GM23248 (cell line): ENCODE results near the gene CUL2. TPM values are rescaled to one million over a fixed set of nuclear protein-coding genes. Genes with fewer than 3 reads are reported as not detected.
"Not testable (repeated sequence)": the region's sequence is repeated elsewhere in the genome, so short reads cannot be mapped to it uniquely, and the experiment has no call there.

Experiments
- DNase-seq: peaks from one replicate; pipeline ENCODE4 v3.0.0-alpha.2; 2015
- H2AFZ ChIP-seq: fragments of 200-600 bp; sonication (generic); 2 replicates; pipeline ENCODE4 v1.6.1; 2016; ENCODE audit warnings: antibody characterized with exemption
- H3F3A ChIP-seq: fragments of 200-600 bp; sonication (generic); 2 replicates; pipeline ENCODE4 v1.6.1; 2016; ENCODE audit warnings: mild to moderate bottlenecking, antibody characterized with exemption, mixed run types; ENCODE audit not compliant: insufficient read depth
- H3K27ac ChIP-seq: fragments of 200-600 bp; sonication (generic); 2 replicates; pipeline ENCODE4 v1.5.1; 2016; ENCODE audit warnings: mild to moderate bottlenecking
- H3K27me3 ChIP-seq: fragments of 200-600 bp; sonication (generic); replicated peaks from 2 replicates; pipeline ENCODE4 v1.6.1; 2016; ENCODE audit warnings: mild to moderate bottlenecking; ENCODE audit not compliant: insufficient read depth
- H3K36me3 ChIP-seq: fragments of 200-600 bp; sonication (generic); 2 replicates; pipeline ENCODE4 v1.6.1; 2016; ENCODE audit warnings: low read depth, mild to moderate bottlenecking
- H3K4me1 ChIP-seq: fragments of 200-600 bp; sonication (generic); 2 replicates; pipeline ENCODE4 v1.6.1; 2016; ENCODE audit warnings: mild to moderate bottlenecking; ENCODE audit not compliant: insufficient read depth
- H3K4me2 ChIP-seq: fragments of 200-600 bp; sonication (generic); one replicate; pipeline ENCODE4 v1.6.1; 2016; ENCODE audit warnings: mild to moderate bottlenecking; ENCODE audit not compliant: unreplicated experiment
- H3K4me3 ChIP-seq: fragments of 200-600 bp; sonication (generic); 2 replicates; pipeline ENCODE4 v1.5.1; 2016; ENCODE audit warnings: mild to moderate bottlenecking
- H3K79me2 ChIP-seq: fragments of 200-600 bp; sonication (generic); 2 replicates; pipeline ENCODE4 v1.6.1; 2016; ENCODE audit warnings: mild to moderate bottlenecking; ENCODE audit not compliant: insufficient read depth
- H3K9ac ChIP-seq: fragments of 200-600 bp; sonication (generic); 2 replicates; pipeline ENCODE4 v1.6.1; 2016; ENCODE audit warnings: mild to moderate bottlenecking
- H3K9me2 ChIP-seq: fragments of 200-600 bp; sonication (generic); 2 replicates; pipeline ENCODE4 v1.6.1; 2016; ENCODE audit warnings: mixed run types, mild to moderate bottlenecking, moderate library complexity; ENCODE audit not compliant: insufficient read depth
- H3K9me3 ChIP-seq: fragments of 200-600 bp; sonication (generic); one replicate; pipeline ENCODE4 v1.6.1; 2017; ENCODE audit warnings: low read depth
- H4K20me1 ChIP-seq: fragments of 200-600 bp; sonication (generic); 2 replicates; pipeline ENCODE4 v1.6.0; 2016; ENCODE audit not compliant: insufficient read depth
- EZH2 ChIP-seq: fragments of 200-600 bp; sonication (generic); IDR thresholded peaks from 2 replicates; pipeline ENCODE4 v1.6.1; 2018; ENCODE audit warnings: antibody characterized with exemption, mild to moderate bottlenecking; ENCODE audit not compliant: insufficient read depth, poor library complexity, severe bottlenecking
- EZH2phosphoT487 ChIP-seq: fragments of 200-600 bp; sonication (generic); IDR thresholded peaks from 2 replicates; pipeline ENCODE4 v1.6.1; 2018; ENCODE audit warnings: antibody characterized with exemption, moderate library complexity, mild to moderate bottlenecking, low read depth; ENCODE audit not compliant: insufficient read depth
- WGBS, 2 experiments: methylation state at CpG; one replicate each; pipeline ENCODE4 v1.1.6; 2015 to 2017; ENCODE audit warnings: low lambda C conversion rate in 2 of 2, low coverage in 1 of 2; ENCODE audit errors: missing lambda C conversion rate in 2 of 2; 5-methylcytosine and 5-hydroxymethylcytosine counted together
- in situ Hi-C: fragments of 300-500 bp; cut with MboI; formaldehyde crosslinking; loops from 2 replicates; pipeline ENCODE4 v1.15.0; 2020
- polyA plus RNA-seq: library from polyadenylated mRNA; unstranded; fragments of >200 nt; fragmentation: Nextera tagmentation; extraction: Ambion mirVana; gene quantifications from 2 replicates; pipeline ENCODE4 v1.2.1, GENCODE V29; 2016
- total RNA-seq: library from RNA; depleted of rRNA; stranded (reverse); fragments of >200 nt; shearing (Covaris generic); gene quantifications from 2 replicates; pipeline ENCODE4 v1.2.3, GENCODE V29; 2014

CUL2 gene
- total and polyA plus RNA-seq, 2 experiments from 2014 or later: 35.3 to 50.5 TPM

DNA sequence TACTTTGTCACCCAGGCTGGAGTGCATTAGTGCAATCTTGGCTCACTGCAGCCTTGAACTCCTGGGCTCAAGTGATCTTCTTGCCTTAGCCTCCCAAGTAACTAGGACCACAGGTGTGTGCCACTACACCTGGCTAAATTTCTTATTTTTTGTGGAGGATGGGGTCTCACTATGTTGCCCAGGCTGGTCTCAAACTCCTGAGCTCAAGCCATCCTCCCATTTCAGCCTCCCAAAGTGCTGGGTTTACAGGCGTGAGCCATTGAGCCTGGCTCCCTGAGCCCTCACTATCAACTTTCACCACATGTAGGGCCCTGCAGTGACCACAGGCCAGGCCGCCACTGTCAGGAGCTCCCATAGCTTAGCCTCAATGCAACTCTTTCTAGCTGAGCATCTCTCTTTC, 110.2 kb downstream of the CUL2 start:
- H3K27ac ChIP-seq: no peak overlapping the region
- no peaks in the 10 kb centered on the region for H3F3A ChIP-seq
- no peaks in the 10 kb centered on the region for H3K4me1 ChIP-seq
- H3K36me3 ChIP-seq: no peaks in the 10 kb centered on the region
- TF ChIP-seq EZH2phosphoT487 (no peak), EZH2 (no peak)
- H3K4me2 ChIP-seq: no peak overlapping the region
- DNase-seq: no peak
- H3K79me2 ChIP-seq: no peaks in the 10 kb centered on the region
- H3K9ac ChIP-seq: no peak overlapping the region
- 78 to 84% methylated on average over 2 of the region's 2 CpGs for WGBS, 2 experiments
- H3K9me2 ChIP-seq: no peaks in the 10 kb centered on the region
- no peaks in the 10 kb centered on the region for H4K20me1 ChIP-seq
- no peak overlapping the region for H2AFZ ChIP-seq
- H3K4me3 ChIP-seq: no peak overlapping the region
- in situ Hi-C loops: no loop called here
- no peaks in the 10 kb centered on the region for H3K27me3 ChIP-seq
- no peaks in the 10 kb centered on the region for H3K9me3 ChIP-seq

DNA sequence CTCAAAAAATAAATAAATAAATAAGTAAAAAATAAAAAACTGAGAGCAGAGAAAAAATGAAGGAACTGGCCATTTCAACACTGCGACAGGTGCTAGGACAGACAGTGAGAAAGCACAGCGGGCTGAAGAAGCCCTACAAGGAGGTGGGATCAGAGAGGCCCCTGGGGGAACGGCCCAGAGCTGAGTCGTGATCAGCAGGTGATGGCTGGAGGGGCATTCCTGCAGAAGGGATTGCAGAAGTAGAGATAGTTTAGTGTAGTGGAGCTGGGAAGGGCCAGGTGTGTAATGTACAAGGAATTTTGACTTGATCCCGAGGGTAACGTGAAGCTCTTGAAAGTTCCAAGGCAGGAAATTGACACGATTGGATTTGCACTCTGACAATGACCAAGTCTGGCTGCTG, 112.1 kb downstream of the CUL2 start:
- H3K27ac ChIP-seq: no peak overlapping the region
- H3K4me3 ChIP-seq: no peak overlapping the region
- H3K36me3 ChIP-seq: no peaks in the 10 kb centered on the region
- H3K4me2 ChIP-seq: no peak overlapping the region
- no peaks in the 10 kb centered on the region for H3K9me3 ChIP-seq
- in situ Hi-C loops: no loop called here
- H3K9ac ChIP-seq: no peak overlapping the region
- no peak for DNase-seq
- H3F3A ChIP-seq: no peaks in the 10 kb centered on the region
- no peak overlapping the region for H2AFZ ChIP-seq
- H3K4me1 ChIP-seq: no peaks in the 10 kb centered on the region
- no peaks in the 10 kb centered on the region for H3K79me2 ChIP-seq
- H3K9me2 ChIP-seq: no peaks in the 10 kb centered on the region
- no peaks in the 10 kb centered on the region for H3K27me3 ChIP-seq
- TF ChIP-seq EZH2phosphoT487 (no peak), EZH2 (no peak)
- H4K20me1 ChIP-seq: no peaks in the 10 kb centered on the region
- WGBS, 2 experiments: 73% methylated on average over 7 of the region's 7 CpGs

DNA sequence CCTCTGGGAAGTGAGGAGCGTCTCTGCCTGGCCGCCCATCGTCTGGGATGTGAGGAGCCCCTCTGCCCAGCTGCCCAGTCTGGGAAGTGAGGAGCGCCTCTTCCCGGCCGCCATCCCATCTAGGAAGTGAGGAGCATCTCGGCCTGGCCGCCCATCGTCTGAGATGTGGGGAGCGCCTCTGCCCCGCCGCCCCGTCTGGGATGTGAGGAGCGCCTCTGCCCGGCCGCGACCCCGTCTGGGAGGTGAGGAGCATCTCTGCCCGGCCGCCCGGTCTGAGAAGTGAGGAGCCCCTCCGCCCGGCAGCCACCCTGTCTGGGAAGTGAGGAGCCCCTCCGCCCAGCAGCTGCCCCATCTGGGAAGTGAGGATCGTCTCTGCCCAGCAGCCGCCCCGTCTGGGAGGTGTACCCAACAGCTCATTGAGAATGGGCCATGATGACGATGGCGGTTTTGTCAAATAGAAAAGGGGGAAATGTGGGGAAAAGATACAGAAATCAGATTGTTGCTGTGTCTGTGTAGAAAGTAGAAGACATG, 113.7 kb downstream of the CUL2 start:
- H3K9ac ChIP-seq, DNase-seq, H3K79me2 ChIP-seq, H2AFZ ChIP-seq, H3K27me3 ChIP-seq, H3K9me3 ChIP-seq, H3K27ac ChIP-seq, H3K36me3 ChIP-seq, in situ Hi-C loops, H3K4me3 ChIP-seq, H3K9me2 ChIP-seq, H3K4me1 ChIP-seq, H4K20me1 ChIP-seq, H3F3A ChIP-seq, H3K4me2 ChIP-seq: not testable (repeated sequence)
- WGBS, 2 experiments: 93 to 98% methylated on average over 8 to 29 of the region's 29 CpGs

DNA sequence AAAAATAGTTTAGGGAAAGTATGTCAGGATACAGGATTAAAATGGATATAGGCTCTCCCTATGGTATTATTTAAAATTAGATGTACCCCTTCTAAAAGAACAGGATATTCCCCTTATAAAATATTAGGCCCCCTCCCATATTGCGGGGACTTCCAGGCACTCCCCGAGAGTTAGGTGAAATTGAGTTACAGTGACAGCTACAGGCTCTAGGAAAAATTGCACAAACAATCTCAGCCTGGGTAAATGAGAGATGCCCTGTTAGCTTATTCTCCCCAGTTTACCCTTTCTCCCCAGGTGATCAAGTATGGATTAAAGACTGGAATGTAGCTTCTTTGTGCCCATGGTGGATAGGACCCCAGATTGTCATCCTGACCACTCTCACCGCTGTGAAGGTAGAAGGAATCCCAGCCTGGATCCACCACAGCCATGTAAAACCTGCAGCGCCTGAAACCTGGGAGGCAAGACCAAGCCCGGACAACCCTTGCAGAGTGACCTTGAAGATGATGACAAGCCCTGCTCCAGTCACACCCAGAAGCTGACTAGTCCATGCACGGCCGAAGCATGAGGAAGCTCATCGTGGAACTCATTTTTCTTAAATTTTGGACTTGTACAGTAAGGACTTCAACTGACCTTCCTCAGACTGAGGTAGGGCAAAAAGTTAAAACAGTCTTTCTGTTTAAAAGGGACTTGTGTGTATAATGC, 115.6 kb downstream of the CUL2 start:
- H2AFZ ChIP-seq, H4K20me1 ChIP-seq, H3K9me3 ChIP-seq, H3K79me2 ChIP-seq, H3K4me3 ChIP-seq, H3K36me3 ChIP-seq, H3K9ac ChIP-seq, H3K27ac ChIP-seq, DNase-seq, H3K27me3 ChIP-seq, H3K4me2 ChIP-seq, in situ Hi-C loops, H3K4me1 ChIP-seq, H3F3A ChIP-seq, H3K9me2 ChIP-seq: not testable (repeated sequence)
- 87 to 88% methylated on average over 8 of the region's 8 CpGs for WGBS, 2 experiments

DNA sequence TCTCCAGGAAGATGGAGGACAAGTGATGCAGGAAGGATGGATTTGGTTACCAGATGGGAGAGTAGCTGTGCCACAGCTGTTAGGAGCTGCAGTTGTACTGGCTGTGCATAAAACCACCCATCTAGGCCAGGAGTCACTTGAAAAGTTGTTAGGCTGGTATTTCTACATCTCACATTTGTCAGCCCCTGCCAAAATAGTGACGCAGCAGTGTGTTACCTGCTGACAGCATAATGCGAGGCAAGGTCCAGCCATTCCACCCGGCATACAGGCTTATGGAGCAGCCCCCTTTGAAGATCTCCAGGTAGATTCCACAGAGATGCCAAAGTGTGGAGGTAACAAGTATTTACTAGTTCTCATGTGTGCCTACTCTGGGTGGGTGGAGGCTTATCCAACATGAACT, 116.4 kb downstream of the CUL2 start:
- H4K20me1 ChIP-seq, in situ Hi-C loops, H3K4me2 ChIP-seq, H3K9me3 ChIP-seq, H3K27ac ChIP-seq, H3K4me3 ChIP-seq, H3K79me2 ChIP-seq, H3K4me1 ChIP-seq, H3K9me2 ChIP-seq, H3K9ac ChIP-seq, H2AFZ ChIP-seq, DNase-seq, H3K27me3 ChIP-seq, H3F3A ChIP-seq, H3K36me3 ChIP-seq: not testable (repeated sequence)
- 51% methylated on average over 3 of the region's 3 CpGs for WGBS, 2 experiments

DNA sequence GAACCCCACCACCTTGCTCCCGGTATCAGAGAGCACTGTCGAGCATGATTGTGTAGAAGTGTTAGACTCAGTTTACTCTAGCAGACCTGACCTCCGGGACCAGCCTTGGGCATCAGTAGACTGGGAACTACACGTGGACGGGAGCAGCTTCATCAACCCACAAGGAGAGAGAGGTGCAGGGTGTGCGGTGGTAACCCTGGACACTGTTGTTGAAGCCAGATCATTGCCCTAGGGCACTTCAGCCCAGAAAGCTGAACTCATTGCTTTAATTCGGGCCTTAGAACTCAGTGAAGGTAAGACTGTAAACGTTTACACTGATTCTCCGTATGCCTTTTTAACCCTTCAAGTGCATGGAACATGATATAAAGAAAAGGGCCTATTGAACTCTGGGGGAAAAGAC, 117.0 kb downstream of the CUL2 start:
- H3K27ac ChIP-seq, H3K9me2 ChIP-seq, H3K9me3 ChIP-seq, H2AFZ ChIP-seq, H3F3A ChIP-seq, H3K36me3 ChIP-seq, H3K79me2 ChIP-seq, H3K9ac ChIP-seq, H3K4me3 ChIP-seq, H3K27me3 ChIP-seq, H3K4me1 ChIP-seq, H3K4me2 ChIP-seq, in situ Hi-C loops, H4K20me1 ChIP-seq, DNase-seq: not testable (repeated sequence)
- WGBS, 2 experiments: 60 to 66% methylated on average over 9 of the region's 9 CpGs

DNA sequence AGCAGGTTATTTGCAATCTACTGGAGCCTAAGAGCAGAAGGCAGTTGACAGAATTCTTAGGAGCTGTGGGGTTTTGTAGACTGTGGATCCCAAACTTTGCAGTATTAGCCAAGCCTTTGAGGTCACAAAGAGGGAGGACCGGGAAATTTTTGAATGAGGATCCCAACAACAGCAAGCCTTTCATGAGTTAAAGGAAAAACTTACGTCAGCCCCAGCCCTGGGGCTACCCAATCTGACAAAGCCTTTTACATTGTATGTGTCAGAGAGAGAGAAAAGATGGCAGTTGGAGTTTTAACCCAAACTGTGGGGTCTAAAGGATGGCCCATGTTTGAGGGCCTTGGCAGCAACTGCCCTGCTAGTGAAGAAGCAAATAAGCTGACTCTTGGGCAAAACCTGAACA, 117.5 kb downstream of the CUL2 start:
- H3K9me2 ChIP-seq, H3K27me3 ChIP-seq, H3K9ac ChIP-seq, H2AFZ ChIP-seq, H3K79me2 ChIP-seq, DNase-seq, H3K4me2 ChIP-seq, H3K4me1 ChIP-seq, H4K20me1 ChIP-seq, H3K9me3 ChIP-seq, H3K4me3 ChIP-seq, H3K36me3 ChIP-seq, H3F3A ChIP-seq, H3K27ac ChIP-seq, in situ Hi-C loops: not testable (repeated sequence)
- 66 to 73% methylated on average over 2 of the region's 2 CpGs for WGBS, 2 experiments
